ENCODE measurements around the gene SDK1.

Gene SDK1

GRCh38 chr7:4052130-4052529 is 751.1 kb downstream of the SDK1 start:
- ChIA-PET CTCF (interaction anchor here (0.7 kb wide), 1 partner anchor 806 kb away, joined by 3 read pairs; no protein-coding TSS in a partner anchor), POLR2A (no interaction called here)
- TF ChIP-seq ZBTB8A (tag by site-specific recombination; IDR thresholded peaks at IDR 0.05) (no peak), YY2 (tag by site-specific recombination; IDR thresholded peaks at IDR 0.05) (no peak)
- TF ChIP-seq, protein P1, sequence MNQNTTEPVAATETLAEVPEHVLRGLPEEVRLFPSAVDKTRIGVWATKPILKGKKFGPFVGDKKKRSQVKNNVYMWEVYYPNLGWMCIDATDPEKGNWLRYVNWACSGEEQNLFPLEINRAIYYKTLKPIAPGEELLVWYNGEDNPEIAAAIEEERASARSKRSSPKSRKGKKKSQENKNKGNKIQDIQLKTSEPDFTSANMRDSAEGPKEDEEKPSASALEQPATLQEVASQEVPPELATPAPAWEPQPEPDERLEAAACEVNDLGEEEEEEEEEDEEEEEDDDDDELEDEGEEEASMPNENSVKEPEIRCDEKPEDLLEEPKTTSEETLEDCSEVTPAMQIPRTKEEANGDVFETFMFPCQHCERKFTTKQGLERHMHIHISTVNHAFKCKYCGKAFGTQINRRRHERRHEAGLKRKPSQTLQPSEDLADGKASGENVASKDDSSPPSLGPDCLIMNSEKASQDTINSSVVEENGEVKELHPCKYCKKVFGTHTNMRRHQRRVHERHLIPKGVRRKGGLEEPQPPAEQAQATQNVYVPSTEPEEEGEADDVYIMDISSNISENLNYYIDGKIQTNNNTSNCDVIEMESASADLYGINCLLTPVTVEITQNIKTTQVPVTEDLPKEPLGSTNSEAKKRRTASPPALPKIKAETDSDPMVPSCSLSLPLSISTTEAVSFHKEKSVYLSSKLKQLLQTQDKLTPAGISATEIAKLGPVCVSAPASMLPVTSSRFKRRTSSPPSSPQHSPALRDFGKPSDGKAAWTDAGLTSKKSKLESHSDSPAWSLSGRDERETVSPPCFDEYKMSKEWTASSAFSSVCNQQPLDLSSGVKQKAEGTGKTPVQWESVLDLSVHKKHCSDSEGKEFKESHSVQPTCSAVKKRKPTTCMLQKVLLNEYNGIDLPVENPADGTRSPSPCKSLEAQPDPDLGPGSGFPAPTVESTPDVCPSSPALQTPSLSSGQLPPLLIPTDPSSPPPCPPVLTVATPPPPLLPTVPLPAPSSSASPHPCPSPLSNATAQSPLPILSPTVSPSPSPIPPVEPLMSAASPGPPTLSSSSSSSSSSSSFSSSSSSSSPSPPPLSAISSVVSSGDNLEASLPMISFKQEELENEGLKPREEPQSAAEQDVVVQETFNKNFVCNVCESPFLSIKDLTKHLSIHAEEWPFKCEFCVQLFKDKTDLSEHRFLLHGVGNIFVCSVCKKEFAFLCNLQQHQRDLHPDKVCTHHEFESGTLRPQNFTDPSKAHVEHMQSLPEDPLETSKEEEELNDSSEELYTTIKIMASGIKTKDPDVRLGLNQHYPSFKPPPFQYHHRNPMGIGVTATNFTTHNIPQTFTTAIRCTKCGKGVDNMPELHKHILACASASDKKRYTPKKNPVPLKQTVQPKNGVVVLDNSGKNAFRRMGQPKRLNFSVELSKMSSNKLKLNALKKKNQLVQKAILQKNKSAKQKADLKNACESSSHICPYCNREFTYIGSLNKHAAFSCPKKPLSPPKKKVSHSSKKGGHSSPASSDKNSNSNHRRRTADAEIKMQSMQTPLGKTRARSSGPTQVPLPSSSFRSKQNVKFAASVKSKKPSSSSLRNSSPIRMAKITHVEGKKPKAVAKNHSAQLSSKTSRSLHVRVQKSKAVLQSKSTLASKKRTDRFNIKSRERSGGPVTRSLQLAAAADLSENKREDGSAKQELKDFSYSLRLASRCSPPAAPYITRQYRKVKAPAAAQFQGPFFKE (tag by site-specific recombination; IDR thresholded peaks at IDR 0.05; ENCODE audit: borderline replicate concordance) = no peak
- no peaks in the 10 kb centered on the region for H3K9me3 ChIP-seq (ENCODE audit: control insufficient read depth, insufficient read depth, low read depth, low read length)
- H3K36me3 ChIP-seq (ENCODE audit: control insufficient read depth in 2 of 2, insufficient read depth in 1 of 2, low read length in 2 of 2) = no peaks in the 10 kb centered on the region
- no peak overlapping the region for H3K4me3 ChIP-seq (ENCODE audit: low read depth, low read length)
- H3K27ac ChIP-seq (ENCODE audit: extremely low read depth, low read depth, low read length) = no peak overlapping the region
- no peaks in the 10 kb centered on the region for H3K4me1 ChIP-seq (ENCODE audit: control insufficient read depth, insufficient read depth, low read length)

DNA sequence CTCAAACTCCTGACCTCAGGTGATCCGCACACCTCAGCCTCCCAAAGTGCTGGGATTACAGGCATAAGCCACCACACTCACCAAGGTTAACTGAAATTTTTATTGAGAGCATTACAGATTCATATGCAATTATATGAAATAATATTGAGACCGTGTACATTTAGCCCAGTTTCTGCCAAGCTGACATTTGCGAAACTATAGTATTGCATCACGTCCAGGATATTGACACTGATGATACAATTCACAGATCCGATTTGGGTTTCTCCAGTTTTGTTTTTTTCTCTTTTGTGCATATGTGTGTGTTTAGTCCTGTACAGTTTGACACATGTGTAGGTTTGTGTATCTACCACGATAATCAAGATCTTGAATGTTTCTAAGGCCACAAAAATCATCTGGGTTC is 753.1 kb downstream of the SDK1 start:
- ChIA-PET CTCF (no interaction called here), POLR2A (no interaction called here)
- Histone ChIP-seq H3K9me3 (ENCODE audit: control insufficient read depth, insufficient read depth, low read depth, low read length) (no peaks in the 10 kb centered on the region), H3K36me3 (ENCODE audit: control insufficient read depth in 2 of 2, insufficient read depth in 1 of 2, low read length in 2 of 2) (no peaks in the 10 kb centered on the region), H3K4me3 (ENCODE audit: low read depth, low read length) (no peak overlapping the region), H3K4me1 (ENCODE audit: control insufficient read depth, insufficient read depth, low read length) (no peaks in the 10 kb centered on the region), H3K27ac (ENCODE audit: extremely low read depth, low read depth, low read length) (no peak overlapping the region)
- TF ChIP-seq ZNF148 (tag by site-specific recombination; IDR thresholded peaks at IDR 0.05; ENCODE audit: borderline replicate concordance) (no peak), MYNN (tag by site-specific recombination; IDR thresholded peaks at IDR 0.05; ENCODE audit: borderline replicate concordance) (no peak), ZNF639 (tag by site-specific recombination; IDR thresholded peaks at IDR 0.05) (no peak), YY2 (tag by site-specific recombination; IDR thresholded peaks at IDR 0.05) (no peak), SCRT2 (tag by site-specific recombination; IDR thresholded peaks at IDR 0.05) (no peak), ZNF23 (tag by site-specific recombination; IDR thresholded peaks at IDR 0.05; ENCODE audit: borderline replicate concordance) (no peak), ZXDB (tag by site-specific recombination; IDR thresholded peaks at IDR 0.05) (no peak), ZBTB6 (tag by site-specific recombination; IDR thresholded peaks at IDR 0.05) (no peak), ZBTB7A (tag by site-specific recombination; IDR thresholded peaks at IDR 0.05; ENCODE audit: low read depth) (no peak), ZNF747 (tag by site-specific recombination; IDR thresholded peaks at IDR 0.05) (no peak), ZNF341 (tag by site-specific recombination; IDR thresholded peaks at IDR 0.05; ENCODE audit: low read depth) (no peak), GLIS1 (tag by site-specific recombination; IDR thresholded peaks at IDR 0.05) (no peak)

Data from HEK293 (cell line).